NCI-H526 (cell line): ENCODE data around the gene TNS3.
A peak's percentile ranks its signal among the peaks of the same experiment; 100 is the strongest.

ENCODE experiments used
- DNase-seq, 2 experiments: peaks; one replicate each; lab custom pipeline; 2025; lab: John Stamatoyannopoulos, UW

The TNS3 gene

DNA sequence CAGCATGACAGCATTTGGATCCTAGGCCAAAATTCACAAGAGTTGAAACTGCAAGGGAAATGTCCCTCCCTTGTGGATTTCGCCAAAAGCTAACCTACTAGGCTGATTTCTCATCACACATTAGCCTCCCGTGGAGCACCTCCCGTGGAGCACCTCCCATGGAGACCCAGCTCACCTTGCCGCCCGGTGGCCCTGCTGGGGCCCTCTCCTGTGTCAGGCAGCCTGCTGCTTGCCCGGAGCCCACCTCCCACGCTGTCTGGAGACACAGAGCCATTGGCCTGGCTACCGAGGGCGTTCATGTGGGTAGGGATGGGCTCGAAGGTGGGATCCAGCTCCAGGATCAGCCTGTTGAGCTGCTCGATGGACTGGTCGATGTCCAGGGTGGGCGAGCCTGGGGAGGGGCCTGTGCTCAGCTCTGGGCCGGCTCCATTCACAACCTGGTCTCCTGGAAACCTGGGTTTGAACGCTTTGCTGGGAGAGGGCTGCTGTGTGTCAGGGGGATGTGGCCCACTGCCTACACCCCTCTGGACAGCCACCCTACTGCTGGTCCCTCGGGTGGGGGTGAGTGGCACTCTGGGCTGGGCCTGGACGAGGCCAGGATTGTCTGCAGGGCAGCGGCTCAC, 213.6 kb downstream of the TNS3 start:
- no peak for DNase-seq

DNA sequence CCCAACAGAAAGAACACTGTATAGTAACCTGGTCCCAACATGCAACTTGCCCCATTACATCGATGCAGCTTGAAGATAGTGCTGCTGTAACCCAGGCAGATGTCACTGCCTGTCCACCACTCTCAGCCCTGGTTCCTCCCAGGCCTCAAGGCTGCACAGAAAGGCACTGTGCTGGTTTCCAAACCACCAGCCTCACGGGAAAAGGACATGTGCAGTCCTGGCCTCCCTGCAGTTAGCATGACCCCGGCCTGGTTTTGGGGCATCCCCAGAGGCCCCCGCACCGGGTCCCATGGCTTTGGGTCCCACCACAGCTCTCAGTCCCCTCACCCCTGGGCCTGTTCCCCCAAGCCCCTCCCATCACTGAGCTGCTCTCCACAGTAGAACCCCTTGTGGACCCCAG, 214.5 kb downstream of the TNS3 start:
- DNase-seq, result no peak

DNA sequence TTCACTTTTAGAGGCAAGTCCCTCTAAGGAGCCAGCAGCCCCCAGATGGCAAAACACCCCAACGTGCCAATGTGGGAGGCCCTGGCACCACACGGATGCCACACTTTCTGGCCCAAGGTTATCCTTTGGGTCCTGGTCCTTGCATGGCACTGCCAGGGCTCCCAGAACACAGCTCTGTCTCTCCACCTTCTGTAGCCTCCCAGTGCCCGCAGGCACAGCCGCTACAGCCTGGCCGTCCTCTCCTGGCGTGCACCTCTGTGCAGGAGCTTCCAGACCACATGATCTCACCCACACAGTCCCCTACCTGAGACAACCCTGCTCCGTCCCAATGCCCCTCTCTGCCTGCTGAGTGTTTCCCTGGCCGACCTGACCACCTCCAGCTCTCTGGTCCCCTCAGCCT, 215.0 kb downstream of the TNS3 start:
- no peak for DNase-seq

DNA sequence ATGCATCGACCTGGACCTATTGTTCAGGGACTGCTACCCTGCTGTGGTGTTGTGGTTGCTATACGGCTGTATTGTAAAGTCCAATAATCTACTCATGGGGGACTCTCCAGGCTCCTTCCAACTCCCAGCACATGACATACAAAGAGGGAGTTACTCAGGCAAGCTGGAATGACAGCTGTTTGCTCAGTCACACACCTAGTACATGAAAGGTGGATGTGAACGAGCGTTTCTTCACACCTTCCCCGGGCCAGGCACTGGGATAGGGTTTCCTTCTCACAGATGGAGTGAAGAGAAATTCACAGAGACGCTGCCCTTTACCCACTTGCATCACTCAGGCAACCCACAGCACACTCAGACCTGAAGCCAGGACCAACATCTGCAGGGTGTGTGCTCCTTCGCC, 215.7 kb downstream of the TNS3 start:
- DNase-seq, result no peak

DNA sequence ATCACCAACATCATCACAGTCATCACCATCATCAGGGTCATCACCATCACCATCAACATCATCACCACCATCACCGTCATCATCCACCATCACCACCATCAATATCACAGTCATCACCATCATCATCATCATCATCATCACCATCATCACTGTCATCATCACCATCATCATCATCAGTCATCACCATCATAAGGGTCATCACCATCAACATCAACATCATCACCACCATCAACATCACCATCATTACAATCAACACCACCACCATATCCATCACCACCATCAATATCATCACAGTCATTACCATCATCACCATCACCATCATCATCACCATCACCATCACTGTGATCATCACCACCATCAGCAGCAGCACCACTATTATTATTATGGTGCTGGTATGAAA, 218.9 kb downstream of the TNS3 start:
- DNase-seq, result no peak

GRCh38 chr7:47361746-47362215, 220.1 kb downstream of the TNS3 start:
- DNase-seq, result no peak

DNA sequence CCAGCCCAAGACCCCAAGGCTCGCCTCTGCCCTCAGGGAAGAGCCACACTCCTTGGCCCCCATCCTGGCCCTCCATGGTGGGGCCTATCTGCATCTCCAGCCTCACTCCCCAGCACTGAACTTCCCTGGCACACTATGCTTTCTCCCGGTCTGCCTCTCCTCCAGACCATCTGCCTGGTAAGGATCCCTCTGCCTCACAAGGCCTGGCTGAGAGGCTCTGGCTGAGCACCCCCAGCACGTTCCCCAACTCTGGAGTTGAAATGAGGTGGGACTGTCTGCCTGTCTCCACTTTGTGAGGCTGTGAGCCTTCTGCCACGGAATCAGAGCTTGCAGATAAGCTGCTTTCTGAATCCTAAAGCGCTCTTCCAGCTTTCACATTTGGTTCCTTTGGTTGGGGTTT, 220.7 kb downstream of the TNS3 start:
- no peak for DNase-seq

DNA sequence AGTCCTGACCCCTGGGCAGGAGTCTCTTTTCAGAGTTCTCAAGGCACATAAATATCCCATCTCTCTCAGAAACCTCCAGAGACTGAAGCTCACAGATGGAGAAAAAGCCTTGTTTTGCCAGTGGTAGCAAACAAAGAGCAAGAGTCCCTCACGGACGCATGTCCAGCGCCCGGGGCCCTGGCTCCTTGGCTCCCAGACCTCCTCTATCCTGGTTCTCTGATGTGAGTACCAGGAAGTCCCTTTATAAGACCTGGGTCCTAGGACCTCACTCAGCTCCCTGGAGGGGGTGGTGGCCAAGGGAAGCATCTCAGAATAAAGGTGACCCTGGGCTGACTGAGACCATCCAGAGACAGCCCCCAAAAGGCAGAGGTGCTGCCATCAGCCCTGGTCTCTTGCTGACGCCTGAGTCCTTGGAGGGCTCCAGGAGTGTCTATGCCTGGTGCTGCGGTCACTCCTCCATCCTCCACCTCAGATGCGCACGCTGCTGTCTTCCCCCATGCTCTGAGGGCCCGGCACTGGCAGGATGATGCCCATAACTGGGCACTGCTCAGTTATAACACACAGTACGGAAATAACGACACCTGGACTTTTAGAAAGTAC, 221.5 kb downstream of the TNS3 start:
- no peak for DNase-seq

DNA sequence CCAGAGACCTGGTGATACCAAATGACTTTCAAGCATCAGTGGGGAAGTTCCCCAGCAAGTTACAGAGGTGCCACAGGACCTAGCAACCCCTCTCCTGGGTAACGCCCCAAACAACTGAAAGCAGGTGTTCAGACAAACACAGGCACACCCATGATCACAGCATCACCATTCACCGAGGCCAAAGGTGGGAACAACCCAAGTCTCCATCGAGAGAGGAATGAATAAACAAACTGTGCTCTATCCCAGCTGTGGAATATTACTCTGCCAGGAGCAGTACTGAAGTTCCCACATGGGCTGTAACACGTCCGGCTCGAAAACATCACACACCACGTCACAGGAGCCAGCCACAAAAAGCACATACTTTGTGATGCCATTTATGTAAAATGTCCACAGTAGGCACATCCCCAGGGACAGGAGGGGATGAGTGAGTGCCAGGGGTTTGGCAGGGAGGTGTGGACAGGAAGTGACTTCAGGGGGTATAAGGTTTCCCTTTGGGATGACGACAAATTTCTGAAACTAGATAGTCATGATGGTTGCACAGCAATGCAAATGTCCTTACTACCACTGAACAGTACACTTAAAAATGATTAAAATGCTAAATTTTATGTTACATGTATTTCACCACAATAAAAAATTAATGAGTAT, 222.8 kb downstream of the TNS3 start:
- DNase-seq, result no peak

DNA sequence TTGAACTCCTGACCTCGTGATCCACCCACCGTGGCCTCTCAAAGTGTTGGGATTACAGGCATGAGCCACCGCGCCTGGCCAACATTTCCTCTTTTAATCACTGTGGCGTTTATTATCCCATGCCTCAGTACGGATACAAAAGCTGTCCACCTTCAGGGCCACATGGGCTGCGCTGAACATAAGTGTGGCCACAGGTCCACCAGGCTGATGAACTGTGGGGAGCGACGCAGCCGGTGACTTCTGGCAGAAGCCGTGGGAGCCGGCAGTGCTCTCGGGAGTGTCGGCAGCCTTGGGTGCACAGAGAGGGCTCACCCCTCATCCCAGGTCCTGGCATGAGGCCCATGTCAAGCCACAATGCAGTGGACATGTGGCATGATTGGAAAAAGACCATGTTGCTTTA, 223.6 kb downstream of the TNS3 start:
- no peak for DNase-seq

- no peak for DNase-seq
Measured at GRCh38 chr7:47357863-47358262, 224.0 kb downstream of the TNS3 start.

DNA sequence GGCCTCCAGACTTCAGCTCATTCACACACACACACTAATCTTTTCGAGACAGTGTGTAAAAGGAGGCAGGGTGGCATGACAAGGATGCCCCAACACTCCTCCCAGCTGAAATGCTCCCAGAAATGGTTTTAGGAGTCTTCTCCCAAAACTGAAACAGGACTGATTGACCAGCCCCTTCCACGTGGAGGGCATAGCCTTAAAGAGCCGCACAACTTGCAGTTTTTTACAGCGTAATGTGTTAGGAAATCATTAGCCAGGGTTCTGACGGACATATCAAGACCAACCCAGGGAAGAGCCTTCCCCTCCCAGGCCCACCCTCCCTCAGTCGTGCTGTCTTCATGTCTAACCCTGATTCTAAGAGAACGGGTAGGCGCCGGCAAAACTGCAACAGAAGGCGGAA, 224.6 kb downstream of the TNS3 start:
- no peak for DNase-seq

- no peak for DNase-seq
Measured at GRCh38 chr7:47356261-47356660, 225.7 kb downstream of the TNS3 start.

DNA sequence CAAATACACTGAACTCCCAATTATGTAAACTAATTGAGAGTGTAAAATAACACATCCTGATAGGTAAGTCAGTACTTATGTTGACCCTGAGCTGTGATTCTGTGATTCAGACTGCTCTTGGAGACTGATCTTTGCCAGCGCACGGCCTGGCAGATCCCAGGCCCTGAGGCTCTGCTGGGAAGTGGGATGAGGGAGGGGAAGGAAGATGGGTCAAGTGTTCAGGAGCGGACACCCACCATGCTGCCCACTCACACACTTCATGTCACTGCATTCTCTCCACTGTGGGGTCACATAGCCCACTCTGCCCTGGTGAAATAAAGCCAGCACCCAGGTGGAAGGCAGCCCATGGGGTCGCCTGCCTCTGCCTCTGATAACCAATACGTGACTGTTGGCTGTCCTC, 226.2 kb downstream of the TNS3 start:
- no peak for DNase-seq

- no peak for DNase-seq
Measured at GRCh38 chr7:47354831-47355541, 226.9 kb downstream of the TNS3 start.

GRCh38 chr7:47354071-47354470, 227.8 kb downstream of the TNS3 start:
- no peak for DNase-seq

- no peak for DNase-seq
Measured at GRCh38 chr7:47352394-47352968, 229.4 kb downstream of the TNS3 start.

- peak in 1 of 2 experiments; percentile 5 for DNase-seq
Measured at GRCh38 chr7:47351233-47352154, 230.4 kb downstream of the TNS3 start.

GRCh38 chr7:47350425-47350824, 231.5 kb downstream of the TNS3 start:
- no peak for DNase-seq

GRCh38 chr7:47349401-47349800, 232.5 kb downstream of the TNS3 start:
- DNase-seq, result no peak

GRCh38 chr7:47347816-47348385, 234.0 kb downstream of the TNS3 start:
- DNase-seq, result no peak
